ENCODE results near the gene SLC1A2.

SLC1A2 gene

DNA sequence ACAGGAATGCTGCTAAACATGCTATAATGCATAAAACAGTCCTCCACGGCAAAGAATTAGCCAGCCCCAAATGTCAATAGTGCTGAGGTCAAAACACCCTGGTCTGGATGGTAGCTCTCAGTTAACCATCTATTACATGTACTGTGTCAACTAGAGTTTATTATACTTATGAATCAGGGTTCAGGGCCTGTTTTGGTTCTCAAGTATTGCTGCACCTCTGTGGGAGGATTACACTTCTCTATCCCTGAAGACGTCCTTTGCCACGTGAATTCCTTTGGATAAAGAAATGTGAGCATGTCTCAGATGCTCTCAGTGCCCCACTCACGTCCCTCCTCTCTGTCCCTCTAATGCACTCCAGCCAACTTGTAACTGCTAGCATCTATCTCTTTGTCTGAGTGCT is 53.4 kb downstream of the SLC1A2 start:
- peak in 1 of 2 experiments; percentile 88 for DNase-seq (ENCODE audit: low read depth in 1 of 2, low spot score in 1 of 2)
- in situ Hi-C loops (cut with HindIII; ENCODE audit: low pct_unique_long_range_greater_than_20kb, low sequenced_read_pairs), result no loop called here
- no peak for TF ChIP-seq JUND (IDR thresholded peaks at IDR 0.05; ENCODE audit: low read depth)

DNA sequence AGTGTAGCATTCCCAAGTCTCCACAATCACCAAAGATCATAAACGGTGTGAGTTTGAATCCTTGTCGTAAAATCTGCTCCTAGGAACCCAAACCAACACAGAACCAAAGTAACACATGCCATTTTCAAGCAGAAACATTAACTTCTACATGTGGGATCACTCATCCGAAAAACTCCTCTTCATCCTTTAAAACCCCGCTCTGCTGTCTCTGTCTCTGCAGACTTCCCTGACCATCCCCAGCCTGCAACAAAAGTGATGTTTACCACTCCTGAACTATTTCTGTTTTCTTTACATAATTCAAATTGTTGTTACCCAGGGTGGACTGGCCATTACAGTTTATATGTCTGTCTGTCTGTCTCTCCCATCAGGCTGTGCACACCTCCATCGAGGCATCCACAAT is 54.0 kb downstream of the SLC1A2 start:
- in situ Hi-C loops (cut with HindIII; ENCODE audit: low pct_unique_long_range_greater_than_20kb, low sequenced_read_pairs), result no loop called here
- DNase-seq (ENCODE audit: low read depth in 1 of 2, low spot score in 1 of 2), result no peak
- no peak for TF ChIP-seq JUND (IDR thresholded peaks at IDR 0.05; ENCODE audit: low read depth)

DNA sequence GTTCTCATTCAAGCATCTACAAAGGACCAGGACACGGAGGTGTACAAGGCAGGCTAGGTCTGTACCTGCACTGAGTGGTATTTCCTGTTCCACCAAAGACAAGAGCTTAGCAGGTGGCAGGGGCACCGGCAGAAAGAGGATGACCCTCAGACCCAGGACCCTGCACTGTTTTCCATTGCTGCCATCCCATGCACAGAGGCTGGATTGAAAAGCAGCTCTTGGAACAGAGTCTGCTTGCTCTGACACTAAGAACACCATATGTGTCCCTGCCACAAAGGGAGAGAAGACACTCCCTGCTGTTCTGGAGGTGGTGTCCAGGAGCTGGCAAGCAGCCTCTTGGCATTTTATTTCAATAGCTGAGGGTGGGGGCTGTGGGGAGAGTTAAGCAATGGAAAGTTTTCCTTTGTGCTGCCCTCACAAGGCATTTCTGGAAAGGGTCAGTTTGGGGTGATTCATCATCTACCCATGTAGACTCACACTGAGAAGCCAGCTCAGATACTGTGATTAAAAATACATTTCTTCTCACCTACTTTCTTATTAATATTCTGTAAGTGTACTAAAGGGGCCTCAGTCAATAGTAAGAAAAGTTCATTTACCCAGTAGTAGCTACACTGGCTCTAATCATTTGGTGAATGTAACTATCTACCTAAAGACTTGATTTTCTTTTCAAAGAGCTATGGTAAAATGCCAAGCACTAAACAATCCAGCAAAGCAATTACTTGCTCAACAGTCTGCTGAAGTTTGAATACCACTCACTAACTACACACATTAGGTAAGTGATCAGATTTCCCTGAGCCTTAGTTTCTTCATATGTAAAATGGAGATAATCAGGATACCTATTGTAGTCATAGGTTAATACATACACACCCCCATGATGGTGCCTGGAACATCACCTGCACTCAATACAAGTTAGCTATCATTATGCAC is 55.2 kb downstream of the SLC1A2 start:
- in situ Hi-C loops (cut with HindIII; ENCODE audit: low pct_unique_long_range_greater_than_20kb, low sequenced_read_pairs), result no loop called here
- no peak for TF ChIP-seq JUND (IDR thresholded peaks at IDR 0.05; ENCODE audit: low read depth)
- DNase-seq (ENCODE audit: low read depth in 1 of 2, low spot score in 1 of 2), result peak in 1 of 2 experiments; percentile 88

DNA sequence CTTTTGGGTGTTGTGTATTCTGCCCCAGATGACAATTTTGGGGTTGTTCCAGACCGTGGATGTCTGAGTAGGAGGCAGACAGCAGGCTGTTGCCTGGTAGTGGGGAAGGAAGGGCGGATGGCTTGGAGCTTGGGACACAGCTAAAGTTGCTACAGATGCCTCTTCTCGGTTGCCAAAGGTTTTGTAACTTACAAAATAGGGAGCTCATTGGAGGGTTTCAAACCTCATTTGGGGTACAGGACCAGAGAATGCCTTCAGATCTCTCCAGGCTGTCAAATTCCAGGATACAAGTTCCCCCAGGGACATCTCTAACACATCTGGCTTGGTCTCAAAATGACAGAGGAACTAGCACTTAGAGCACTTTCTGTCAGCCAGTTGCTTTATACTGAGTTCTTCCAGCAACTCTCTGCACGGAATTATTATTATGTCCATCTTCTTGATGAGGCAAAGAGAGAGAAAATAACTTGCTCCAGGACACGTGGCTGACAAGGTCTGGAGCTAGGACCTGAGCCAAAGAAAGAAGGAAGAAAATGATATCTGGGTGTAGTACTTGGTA is 56.0 kb downstream of the SLC1A2 start:
- in situ Hi-C loops (cut with HindIII; ENCODE audit: low pct_unique_long_range_greater_than_20kb, low sequenced_read_pairs), result no loop called here
- TF ChIP-seq JUND (IDR thresholded peaks at IDR 0.05; ENCODE audit: low read depth), result no peak
- no peak for DNase-seq (ENCODE audit: low read depth in 1 of 2, low spot score in 1 of 2)

DNA sequence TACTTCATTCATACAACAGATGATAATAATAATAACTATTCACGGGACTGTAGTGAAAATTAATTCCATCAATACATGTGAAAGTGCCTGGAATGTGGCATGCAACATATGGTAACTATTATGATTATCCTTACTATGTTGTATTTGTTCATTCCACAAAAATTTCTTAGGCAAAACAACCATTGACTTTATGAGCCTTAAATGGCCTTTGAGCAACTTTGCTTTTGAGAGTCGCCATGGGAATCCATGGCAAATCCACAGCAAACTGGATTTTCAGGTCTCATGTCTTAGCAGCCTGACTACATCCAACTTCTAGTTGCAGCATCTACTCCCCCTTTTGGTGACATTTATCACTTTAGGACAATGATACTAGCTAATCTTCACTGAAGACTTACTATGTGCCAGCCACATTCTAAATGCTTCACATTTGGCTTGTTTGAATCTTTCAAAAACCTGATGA is 56.8 kb downstream of the SLC1A2 start:
- no peak for TF ChIP-seq JUND (IDR thresholded peaks at IDR 0.05; ENCODE audit: low read depth)
- in situ Hi-C loops (cut with HindIII; ENCODE audit: low pct_unique_long_range_greater_than_20kb, low sequenced_read_pairs), result no loop called here
- peak in 1 of 2 experiments; percentile 66 for DNase-seq (ENCODE audit: low read depth in 1 of 2, low spot score in 1 of 2)

DNA sequence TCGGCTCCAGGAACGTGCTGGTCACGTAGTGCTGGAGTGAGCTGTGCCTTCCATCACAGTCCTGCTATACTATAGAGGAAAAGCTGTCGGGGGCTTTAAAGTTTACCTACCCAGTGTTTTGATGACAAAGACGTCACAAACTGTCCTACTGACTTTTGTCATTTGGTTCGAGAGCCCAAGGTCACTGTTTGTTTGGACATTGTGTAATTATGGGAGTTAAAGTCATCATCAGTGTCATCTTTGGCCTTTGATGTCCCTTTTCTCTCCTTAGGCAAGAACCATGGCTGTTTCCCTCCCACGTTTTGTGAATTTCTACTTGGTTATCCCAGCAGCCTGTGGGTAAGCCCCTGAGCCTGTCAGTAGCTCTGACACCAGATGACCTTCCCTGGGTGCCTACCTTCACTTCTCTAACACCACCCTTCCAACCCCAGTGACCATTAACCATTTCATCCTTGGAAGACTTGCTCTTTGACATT is 59.3 kb downstream of the SLC1A2 start:
- in situ Hi-C loops (cut with HindIII; ENCODE audit: low pct_unique_long_range_greater_than_20kb, low sequenced_read_pairs), result no loop called here
- no peak for TF ChIP-seq JUND (IDR thresholded peaks at IDR 0.05; ENCODE audit: low read depth)
- DNase-seq (ENCODE audit: low read depth in 1 of 2, low spot score in 1 of 2), result no peak

DNA sequence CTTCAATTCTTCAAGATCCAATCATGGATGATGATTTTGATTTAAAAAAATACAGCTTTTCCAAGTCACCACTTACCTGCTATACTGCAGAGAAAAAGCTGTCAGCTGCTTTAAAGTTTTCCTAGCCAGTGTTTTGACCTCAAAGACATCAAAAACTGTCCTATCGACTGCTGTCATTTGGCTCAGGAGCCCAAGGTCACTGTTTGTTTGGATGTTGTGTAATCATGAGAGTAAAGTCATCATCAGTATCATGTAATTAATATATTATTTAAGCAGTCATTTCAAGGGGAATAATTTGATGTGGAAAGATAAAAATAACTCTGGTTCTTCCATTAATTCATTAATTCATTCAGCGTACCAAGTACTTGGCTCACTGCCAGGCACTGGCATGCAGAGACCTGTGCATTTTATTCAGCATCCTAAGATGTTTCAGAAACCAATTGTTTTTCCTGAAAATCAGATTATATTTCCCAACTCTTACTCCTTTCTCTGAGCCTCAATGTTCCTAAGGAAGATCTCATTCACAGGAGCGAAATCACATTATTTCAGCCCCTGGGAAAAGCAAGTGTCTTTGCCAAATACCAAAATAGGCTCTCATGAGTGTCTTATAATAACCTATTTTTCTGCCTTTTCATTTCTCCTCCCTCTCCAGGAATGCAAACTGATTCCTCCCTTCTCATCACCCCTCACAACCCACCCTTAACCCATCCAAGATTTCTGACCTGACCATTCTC is 59.9 kb downstream of the SLC1A2 start:
- no peak for DNase-seq (ENCODE audit: low read depth in 1 of 2, low spot score in 1 of 2)
- in situ Hi-C loops (cut with HindIII; ENCODE audit: low pct_unique_long_range_greater_than_20kb, low sequenced_read_pairs), result no loop called here
- TF ChIP-seq JUND (IDR thresholded peaks at IDR 0.05; ENCODE audit: low read depth), result no peak

DNA sequence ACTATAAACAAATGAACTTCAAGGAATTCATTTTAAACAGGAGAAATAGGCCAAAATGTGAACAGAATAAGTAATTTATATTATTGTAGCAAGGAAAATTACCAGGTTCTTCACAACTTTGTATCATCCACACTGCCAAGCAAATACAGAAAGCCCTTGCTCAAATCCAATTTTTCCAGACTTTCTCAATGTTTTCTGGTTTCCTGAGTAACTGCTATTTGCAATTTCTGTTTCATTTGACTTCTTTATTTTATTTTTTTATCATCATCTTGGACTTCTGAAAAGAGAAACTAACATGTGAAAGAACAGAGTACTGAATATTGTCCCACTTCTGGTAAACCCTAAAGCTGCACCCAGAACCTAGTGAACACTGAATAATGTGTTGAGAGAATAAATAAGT is 61.0 kb downstream of the SLC1A2 start:
- DNase-seq (ENCODE audit: low read depth in 1 of 2, low spot score in 1 of 2), result no peak
- in situ Hi-C loops (cut with HindIII; ENCODE audit: low pct_unique_long_range_greater_than_20kb, low sequenced_read_pairs), result no loop called here
- TF ChIP-seq JUND (IDR thresholded peaks at IDR 0.05; ENCODE audit: low read depth), result no peak

DNA sequence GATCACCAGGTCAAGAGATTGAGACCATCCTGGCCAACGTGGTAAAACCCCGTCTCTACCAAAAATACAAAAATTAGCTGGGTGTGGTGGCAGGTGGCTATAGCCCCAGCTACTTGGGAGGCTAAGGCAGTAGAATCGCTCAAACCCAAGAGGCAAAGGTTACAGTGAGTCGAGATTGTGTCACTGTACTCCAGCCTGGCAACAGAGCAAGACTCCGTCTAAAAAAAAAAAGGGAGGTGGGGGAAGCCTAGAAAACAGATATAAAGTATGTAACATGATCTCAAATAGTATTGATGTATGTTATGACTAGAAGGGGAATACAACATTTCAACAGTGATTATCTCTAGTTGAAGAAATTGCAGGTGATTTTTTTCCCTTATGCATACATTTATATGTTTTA is 61.4 kb downstream of the SLC1A2 start:
- no peak for DNase-seq (ENCODE audit: low read depth in 1 of 2, low spot score in 1 of 2)
- in situ Hi-C loops (cut with HindIII; ENCODE audit: low pct_unique_long_range_greater_than_20kb, low sequenced_read_pairs), result no loop called here
- TF ChIP-seq JUND (IDR thresholded peaks at IDR 0.05; ENCODE audit: low read depth), result no peak

DNA sequence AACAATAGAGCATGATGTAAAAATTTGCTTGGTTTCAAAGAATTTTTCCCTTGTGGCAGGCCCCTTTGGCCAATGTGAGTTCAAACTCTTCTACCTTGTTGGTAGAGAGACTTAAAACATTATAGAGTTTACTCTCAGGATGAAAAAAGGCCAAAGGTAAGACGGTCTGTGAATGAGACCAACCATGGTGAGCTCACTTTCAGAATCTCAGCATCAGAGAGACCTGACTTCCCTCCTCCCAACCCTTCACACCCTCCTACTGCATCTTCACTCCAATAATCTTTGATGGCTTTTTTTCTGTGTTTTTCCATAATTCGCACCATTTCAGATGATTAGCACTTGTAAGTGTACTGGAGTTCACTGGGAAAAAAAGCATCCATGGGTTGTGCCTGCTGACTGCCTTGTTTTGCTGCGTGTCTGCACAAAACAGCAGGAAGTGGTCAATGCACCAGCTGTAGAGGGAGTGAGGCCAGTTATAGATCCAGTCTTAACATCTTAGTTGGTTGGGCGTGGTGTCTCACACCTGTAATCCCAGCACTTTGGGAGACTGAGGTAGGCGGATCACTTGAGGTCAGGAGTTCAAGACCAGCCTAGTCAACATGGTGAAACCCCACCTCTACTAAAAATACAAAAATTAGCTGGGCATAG is 64.1 kb downstream of the SLC1A2 start:
- in situ Hi-C loops (cut with HindIII; ENCODE audit: low pct_unique_long_range_greater_than_20kb, low sequenced_read_pairs), result no loop called here
- no peak for TF ChIP-seq JUND (IDR thresholded peaks at IDR 0.05; ENCODE audit: low read depth)
- no peak for DNase-seq (ENCODE audit: low read depth in 1 of 2, low spot score in 1 of 2)

DNA sequence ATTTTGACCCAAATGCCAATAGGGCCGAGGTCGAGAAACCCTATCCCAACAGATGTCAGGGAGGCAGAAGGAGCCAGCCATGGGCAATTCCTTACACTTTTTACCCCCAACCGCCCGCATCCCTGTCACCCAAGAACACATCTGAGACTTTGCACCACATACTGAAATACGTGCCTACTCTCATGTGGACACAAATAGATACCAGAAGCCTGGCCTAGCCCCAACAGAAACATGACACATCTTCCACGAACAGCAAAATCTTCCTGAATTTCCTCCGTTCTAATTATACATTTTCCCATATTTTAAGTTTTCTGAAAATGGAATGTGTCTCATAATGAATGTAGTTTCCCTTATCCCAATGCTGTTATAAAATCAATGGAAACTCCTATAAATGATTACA is 64.7 kb downstream of the SLC1A2 start:
- DNase-seq (ENCODE audit: low read depth in 1 of 2, low spot score in 1 of 2), result no peak
- in situ Hi-C loops (cut with HindIII; ENCODE audit: low pct_unique_long_range_greater_than_20kb, low sequenced_read_pairs), result no loop called here

More for the DNA sequence above, 64.7 kb downstream of the SLC1A2 start:
- no peak for TF ChIP-seq JUND (IDR thresholded peaks at IDR 0.05; ENCODE audit: low read depth)
